Measurements from ENCODE around the gene CD302.

Gene CD302

DNA sequence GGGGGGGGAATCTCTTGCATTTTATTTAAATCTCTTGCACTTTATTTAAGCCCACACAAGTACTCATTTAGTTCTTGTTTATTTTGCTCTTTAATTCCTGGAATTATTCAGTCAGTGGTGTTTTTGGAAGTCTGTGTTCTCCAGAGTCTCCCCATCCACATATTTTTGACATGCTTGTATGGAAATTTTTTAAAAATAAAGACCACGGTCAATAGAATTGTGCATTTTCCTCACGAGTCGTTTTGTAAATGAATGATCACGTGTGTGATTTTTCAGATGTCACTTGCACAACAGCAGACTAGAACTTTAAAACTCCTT lies 824 bp downstream of the CD302 start:
- TF ChIP-seq, protein P1, sequence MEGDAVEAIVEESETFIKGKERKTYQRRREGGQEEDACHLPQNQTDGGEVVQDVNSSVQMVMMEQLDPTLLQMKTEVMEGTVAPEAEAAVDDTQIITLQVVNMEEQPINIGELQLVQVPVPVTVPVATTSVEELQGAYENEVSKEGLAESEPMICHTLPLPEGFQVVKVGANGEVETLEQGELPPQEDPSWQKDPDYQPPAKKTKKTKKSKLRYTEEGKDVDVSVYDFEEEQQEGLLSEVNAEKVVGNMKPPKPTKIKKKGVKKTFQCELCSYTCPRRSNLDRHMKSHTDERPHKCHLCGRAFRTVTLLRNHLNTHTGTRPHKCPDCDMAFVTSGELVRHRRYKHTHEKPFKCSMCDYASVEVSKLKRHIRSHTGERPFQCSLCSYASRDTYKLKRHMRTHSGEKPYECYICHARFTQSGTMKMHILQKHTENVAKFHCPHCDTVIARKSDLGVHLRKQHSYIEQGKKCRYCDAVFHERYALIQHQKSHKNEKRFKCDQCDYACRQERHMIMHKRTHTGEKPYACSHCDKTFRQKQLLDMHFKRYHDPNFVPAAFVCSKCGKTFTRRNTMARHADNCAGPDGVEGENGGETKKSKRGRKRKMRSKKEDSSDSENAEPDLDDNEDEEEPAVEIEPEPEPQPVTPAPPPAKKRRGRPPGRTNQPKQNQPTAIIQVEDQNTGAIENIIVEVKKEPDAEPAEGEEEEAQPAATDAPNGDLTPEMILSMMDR (IDR thresholded peaks at IDR 0.05; ENCODE audit: control extremely low read depth, extremely low read depth, low read depth, missing control alignments), result no peak
- ChIA-PET POLR2A (no interaction called here), CTCF (interaction anchor here (1.3 to 1.6 kb wide), 3 partner anchors 12 to 80 kb away, joined by 3 to 5 read pairs (median 3); no protein-coding TSS in a partner anchor)
- DNase-seq (ENCODE audit: extremely low spot score), result no peak

DNA sequence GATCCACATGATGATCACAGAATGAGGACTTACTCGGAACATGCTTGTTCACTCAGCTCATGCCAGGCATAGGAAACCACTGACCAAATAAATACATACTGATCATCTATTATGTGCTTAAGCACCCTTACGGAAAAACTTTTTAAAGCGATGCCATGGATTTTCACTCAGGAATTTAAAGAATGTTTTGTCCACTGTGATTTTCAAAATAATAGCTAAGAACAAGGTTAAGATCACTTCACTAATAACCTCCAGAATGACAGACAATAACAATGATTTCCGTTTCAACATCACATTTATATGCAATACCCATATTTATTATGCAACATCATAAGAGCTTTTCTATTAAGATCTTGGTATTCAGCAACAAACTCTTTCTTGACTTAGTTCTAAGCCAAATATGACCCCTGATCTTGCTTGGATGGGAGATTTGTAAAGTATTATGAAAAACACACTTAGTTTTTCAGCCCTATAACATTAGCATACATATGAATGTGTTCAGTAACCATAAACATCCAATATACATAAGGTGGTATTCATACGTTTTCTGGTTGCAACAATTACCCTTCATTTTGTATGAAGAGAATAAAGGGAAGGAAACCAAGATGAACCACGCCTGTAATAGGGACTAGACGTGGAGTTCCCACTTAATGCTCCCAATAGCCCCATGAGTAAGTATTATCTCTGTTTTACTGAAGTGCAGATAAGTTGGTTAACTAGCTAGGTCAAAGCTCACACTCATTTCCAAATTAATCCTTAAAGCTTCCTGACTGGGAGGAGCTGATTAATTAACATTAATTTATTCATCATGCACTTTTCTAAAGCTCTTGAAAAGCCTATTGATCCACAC lies 1.9 kb downstream of the CD302 start:
- CTCF ChIA-PET, result interaction anchor here (0.7 to 2.2 kb wide), 6 partner anchors 10 to 79 kb away, joined by 3 to 13 read pairs (median 4); no protein-coding TSS in a partner anchor
- POLR2A ChIA-PET, result interaction anchor here (0.5 kb wide), 1 partner anchor 11 kb away, joined by 4 read pairs; no protein-coding TSS in a partner anchor
- TF ChIP-seq, protein P1 (IDR thresholded peaks at IDR 0.05; ENCODE audit: control extremely low read depth, extremely low read depth, low read depth, missing control alignments), result no peak
- no peak for DNase-seq (ENCODE audit: extremely low spot score)

DNA sequence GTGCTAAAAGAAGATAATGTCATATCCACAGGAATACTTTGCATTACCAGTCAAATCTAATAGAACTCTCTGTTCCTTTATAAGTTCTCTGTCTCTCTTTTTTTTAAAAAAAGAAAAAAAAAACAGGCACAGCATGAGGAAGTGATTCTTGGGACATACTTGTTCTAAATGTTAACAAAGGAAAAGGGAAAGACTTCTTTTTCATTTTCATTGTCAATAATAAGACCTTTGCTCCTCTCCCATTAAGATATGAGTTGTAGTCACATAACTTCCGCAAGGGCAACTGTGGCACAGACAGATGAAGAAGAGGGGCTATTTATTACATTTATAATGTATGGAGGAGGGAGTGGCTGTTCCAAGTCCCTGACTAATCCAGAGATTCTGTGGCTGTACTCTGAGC lies 4.7 kb downstream of the CD302 start:
- TF ChIP-seq, protein P1 (IDR thresholded peaks at IDR 0.05; ENCODE audit: control extremely low read depth, extremely low read depth, low read depth, missing control alignments), result no peak
- ChIA-PET POLR2A (no interaction called here), CTCF (interaction anchor here (0.6 to 1.8 kb wide), 2 partner anchors 13 to 15 kb away, joined by 3 to 6 read pairs; no protein-coding TSS in a partner anchor)
- no peak for DNase-seq (ENCODE audit: extremely low spot score)

DNA sequence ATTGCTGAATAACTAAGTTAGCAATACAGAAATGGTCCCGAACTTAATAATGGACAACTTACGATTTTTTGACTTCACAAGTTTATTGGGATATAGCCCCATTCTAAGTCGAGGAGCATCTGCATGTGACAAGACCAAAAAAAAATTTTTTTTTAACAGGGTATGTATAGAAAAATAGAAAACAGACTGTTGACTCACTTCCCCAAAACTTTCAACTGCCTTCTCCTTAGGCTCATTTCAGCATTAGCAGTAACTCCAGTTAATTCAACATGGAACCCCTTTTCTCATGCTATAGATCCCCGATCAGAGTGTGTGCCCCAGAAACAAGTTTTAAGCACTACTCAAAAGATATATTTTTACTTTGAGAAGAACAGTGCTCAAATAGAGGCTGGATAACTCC lies 5.4 kb downstream of the CD302 start:
- ChIA-PET CTCF (interaction anchor here (1.1 to 1.8 kb wide), 3 partner anchors 15 to 130 kb away, joined by 3 to 6 read pairs (median 3); no protein-coding TSS in a partner anchor), POLR2A (no interaction called here)
- DNase-seq (ENCODE audit: extremely low spot score), result no peak
- TF ChIP-seq, protein P1 (IDR thresholded peaks at IDR 0.05; ENCODE audit: control extremely low read depth, extremely low read depth, low read depth, missing control alignments), result no peak

DNA sequence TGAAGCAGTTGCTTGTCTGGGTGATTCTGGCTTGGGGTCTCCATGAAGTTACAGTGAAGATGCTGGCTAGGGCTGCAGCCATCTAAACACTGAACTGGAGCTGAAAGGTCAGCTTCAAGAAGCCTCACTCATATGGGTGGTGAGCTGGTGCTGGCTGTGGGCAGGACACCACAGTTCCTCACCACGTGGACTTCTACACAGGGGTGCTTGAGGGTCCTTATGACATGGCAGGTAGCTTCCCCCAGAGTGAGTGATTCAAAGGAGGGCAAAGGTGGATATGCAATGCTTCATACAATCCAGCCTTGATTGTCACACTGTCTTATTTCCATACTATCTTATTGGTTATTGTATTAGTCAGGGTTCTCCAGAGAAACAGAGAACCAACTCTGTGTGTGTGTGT lies 6.0 kb downstream of the CD302 start:
- DNase-seq (ENCODE audit: extremely low spot score), result no peak
- TF ChIP-seq, protein P1 (IDR thresholded peaks at IDR 0.05; ENCODE audit: control extremely low read depth, extremely low read depth, low read depth, missing control alignments), result no peak
- CTCF ChIA-PET, result interaction anchor here (1.1 to 1.8 kb wide), 3 partner anchors 16 to 130 kb away, joined by 3 to 6 read pairs (median 3); no protein-coding TSS in a partner anchor
- POLR2A ChIA-PET, result no interaction called here

DNA sequence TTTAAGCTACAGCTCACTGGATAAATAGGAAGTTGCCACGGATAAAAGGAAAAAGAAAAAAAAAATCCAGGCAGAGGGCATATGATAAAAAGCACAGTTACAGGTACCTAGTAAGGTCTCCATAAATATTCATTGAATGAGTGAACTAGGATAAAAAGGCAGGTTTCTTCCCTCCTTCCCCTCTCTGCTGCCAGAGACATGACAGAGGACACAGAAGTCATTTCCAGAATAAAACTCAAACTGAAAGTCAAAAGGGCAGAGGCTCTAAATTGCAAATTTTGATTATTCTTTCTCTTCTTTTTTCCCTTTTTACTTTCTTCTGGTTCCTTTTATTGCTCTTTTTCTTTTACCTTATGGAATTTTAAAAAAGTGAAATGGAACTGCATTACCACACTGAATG lies 7.7 kb downstream of the CD302 start:
- ChIA-PET POLR2A (no interaction called here), CTCF (interaction anchor here (1.2 kb wide), 1 partner anchor 19 kb away, joined by 3 read pairs; no protein-coding TSS in a partner anchor)
- TF ChIP-seq, protein P1 (IDR thresholded peaks at IDR 0.05; ENCODE audit: control extremely low read depth, extremely low read depth, low read depth, missing control alignments), result no peak
- DNase-seq (ENCODE audit: extremely low spot score), result no peak
